ENCODE data around the gene MYOM3. TPM values are rescaled to one million over a fixed set of nuclear protein-coding genes. Genes with fewer than 3 reads are reported as not detected.

Gene MYOM3
- total and polyA plus RNA-seq, 2 experiments from 2014 or later, result 2.0 to 2.4 TPM

DNA sequence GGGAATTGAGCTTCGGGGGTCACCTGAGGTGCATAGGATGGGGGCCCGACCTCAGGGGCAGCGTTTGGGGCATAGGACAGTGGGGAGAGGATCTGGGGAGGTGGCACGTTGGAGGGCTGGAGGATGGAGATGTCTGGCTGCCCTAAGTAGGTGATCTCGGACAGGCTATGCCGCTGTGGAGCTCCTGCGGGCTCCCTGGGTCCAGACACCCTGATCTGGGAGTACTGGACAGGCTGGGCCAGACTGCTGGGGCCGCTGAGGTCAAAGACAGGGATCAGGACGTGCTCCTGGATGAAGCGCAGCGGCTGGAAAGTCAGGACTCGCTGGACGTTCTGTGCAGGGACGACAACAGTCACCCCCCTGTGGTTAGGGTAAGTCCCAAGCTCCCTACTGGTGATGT, 9.5 kb upstream of the MYOM3 start:
- Histone ChIP-seq H3K79me2 (no peaks in the 10 kb centered on the region), H3K4me2 (no peak overlapping the region), H2AFZ (no peak overlapping the region), H3K36me3 (replicated peaks; ENCODE audit: insufficient read depth, low read depth) (no peaks in the 10 kb centered on the region), H4K20me1 (ENCODE audit: insufficient read depth, poor library complexity, severe bottlenecking) (no peaks in the 10 kb centered on the region), H3K4me3 (no peak overlapping the region), H3K27me3 (no peaks in the 10 kb centered on the region), H3K27ac (peak overlapping the region; percentile 96), H3K9me2 (replicated peaks; ENCODE audit: insufficient read depth) (no peaks in the 10 kb centered on the region), H3K9me3 (ENCODE audit: low read depth) (no peaks in the 10 kb centered on the region), H3K4me1 (ENCODE audit: insufficient read depth) (peaks cover 34% of the 10 kb centered on the region)
- no peak for TF ChIP-seq EZH2phosphoT487 (IDR thresholded peaks at IDR 0.05; ENCODE audit: low read depth, severe bottlenecking, unreplicated experiment)
- TF ChIP-seq EZH2 (IDR thresholded peaks at IDR 0.05; ENCODE audit: borderline replicate concordance), result no peak
- TF ChIP-seq, protein P1, sequence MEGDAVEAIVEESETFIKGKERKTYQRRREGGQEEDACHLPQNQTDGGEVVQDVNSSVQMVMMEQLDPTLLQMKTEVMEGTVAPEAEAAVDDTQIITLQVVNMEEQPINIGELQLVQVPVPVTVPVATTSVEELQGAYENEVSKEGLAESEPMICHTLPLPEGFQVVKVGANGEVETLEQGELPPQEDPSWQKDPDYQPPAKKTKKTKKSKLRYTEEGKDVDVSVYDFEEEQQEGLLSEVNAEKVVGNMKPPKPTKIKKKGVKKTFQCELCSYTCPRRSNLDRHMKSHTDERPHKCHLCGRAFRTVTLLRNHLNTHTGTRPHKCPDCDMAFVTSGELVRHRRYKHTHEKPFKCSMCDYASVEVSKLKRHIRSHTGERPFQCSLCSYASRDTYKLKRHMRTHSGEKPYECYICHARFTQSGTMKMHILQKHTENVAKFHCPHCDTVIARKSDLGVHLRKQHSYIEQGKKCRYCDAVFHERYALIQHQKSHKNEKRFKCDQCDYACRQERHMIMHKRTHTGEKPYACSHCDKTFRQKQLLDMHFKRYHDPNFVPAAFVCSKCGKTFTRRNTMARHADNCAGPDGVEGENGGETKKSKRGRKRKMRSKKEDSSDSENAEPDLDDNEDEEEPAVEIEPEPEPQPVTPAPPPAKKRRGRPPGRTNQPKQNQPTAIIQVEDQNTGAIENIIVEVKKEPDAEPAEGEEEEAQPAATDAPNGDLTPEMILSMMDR (IDR thresholded peaks at IDR 0.05; ENCODE audit: poor library complexity), result no peak
- DNase-seq (ENCODE audit: low spot score), result no peak
- WGBS (ENCODE audit: low lambda C conversion rate, missing lambda C conversion rate), result 94% methylated on average over 14 of the region's 14 CpGs

DNA sequence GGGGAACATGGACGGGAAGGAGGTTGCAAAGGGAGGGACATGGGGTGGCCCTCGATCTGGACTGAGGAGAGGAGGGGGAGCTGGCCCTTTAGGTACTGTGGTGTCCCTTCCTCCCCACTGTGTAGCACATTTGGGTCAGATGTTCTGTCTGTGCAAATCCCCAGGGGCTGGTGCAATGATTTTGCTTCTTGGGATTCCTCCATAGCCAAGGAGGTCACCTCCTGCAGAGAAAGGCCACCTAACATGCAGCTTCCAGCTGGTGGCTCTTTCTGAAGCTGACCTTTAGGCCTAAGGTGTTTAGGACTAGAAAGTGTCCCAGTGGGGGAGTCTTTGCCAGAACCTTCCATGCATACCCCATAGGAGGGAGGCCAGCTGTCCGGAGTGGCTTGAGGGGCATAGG, 9.0 kb upstream of the MYOM3 start:
- TF ChIP-seq EZH2 (IDR thresholded peaks at IDR 0.05; ENCODE audit: borderline replicate concordance) (no peak), EZH2phosphoT487 (IDR thresholded peaks at IDR 0.05; ENCODE audit: low read depth, severe bottlenecking, unreplicated experiment) (no peak)
- TF ChIP-seq, protein P1 (IDR thresholded peaks at IDR 0.05; ENCODE audit: poor library complexity), result no peak
- Histone ChIP-seq H3K27me3 (no peaks in the 10 kb centered on the region), H3K4me2 (peak overlapping the region; percentile 63), H3K79me2 (no peaks in the 10 kb centered on the region), H3K9me2 (replicated peaks; ENCODE audit: insufficient read depth) (no peaks in the 10 kb centered on the region), H3K27ac (peak overlapping the region; percentile 96), H3K4me1 (ENCODE audit: insufficient read depth) (peaks cover 34% of the 10 kb centered on the region), H3K36me3 (replicated peaks; ENCODE audit: insufficient read depth, low read depth) (no peaks in the 10 kb centered on the region), H2AFZ (no peak overlapping the region), H3K9me3 (ENCODE audit: low read depth) (no peaks in the 10 kb centered on the region), H3K4me3 (no peak overlapping the region), H4K20me1 (ENCODE audit: insufficient read depth, poor library complexity, severe bottlenecking) (no peaks in the 10 kb centered on the region)
- WGBS (ENCODE audit: low lambda C conversion rate, missing lambda C conversion rate), result 70% methylated on average over 3 of the region's 3 CpGs
- DNase-seq (ENCODE audit: low spot score), result no peak

DNA sequence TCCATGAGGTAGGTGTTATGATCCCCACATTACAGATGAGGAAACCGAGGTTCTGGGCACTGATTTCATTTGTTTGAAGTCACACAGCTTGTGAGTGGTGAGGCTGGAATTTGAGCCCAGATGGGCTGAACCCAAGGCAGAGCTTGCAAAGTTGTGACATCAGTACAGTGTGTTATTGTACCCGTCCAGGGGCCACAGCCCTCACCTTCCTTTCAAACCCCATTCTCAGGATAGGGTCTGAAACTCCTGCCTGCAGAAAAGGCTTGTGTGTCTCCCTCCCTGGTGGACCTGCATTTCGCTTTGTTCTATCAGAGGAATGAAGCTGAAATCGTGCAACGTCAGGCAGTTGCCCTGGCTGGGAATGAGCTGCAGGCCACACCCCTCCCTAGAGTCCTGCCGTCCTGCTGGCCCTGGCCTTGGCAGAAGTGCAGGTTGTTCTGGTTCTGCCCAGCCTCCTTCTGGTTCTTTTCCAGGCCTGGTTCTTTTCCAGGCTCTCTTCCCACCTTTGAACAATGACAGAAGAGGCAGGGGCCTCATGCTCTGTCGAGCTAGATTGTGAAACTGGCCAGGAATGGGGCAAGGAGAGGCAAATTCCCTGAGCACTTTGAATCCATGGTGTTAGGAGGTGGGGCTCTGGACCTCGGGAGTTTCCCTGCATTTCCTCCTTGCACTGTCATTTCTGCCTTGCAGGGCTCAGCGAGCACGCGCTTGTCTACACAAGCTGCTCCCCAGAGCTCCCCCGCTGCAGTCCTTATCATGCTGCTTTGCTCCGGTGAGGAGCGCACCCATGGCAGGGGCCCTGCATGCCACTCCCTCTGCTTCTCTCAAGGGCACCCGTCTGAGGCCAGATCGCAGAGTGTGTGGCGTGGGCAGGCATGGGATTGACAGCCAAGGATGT, 8.2 kb upstream of the MYOM3 start:
- H3K27ac ChIP-seq, result peak overlapping the region; percentile 96
- H3K36me3 ChIP-seq (replicated peaks; ENCODE audit: insufficient read depth, low read depth), result no peaks in the 10 kb centered on the region
- H3K27me3 ChIP-seq, result no peaks in the 10 kb centered on the region
- H3K4me3 ChIP-seq, result no peak overlapping the region
- H2AFZ ChIP-seq, result peak overlapping the region; percentile 62
- no peaks in the 10 kb centered on the region for H3K9me3 ChIP-seq (ENCODE audit: low read depth)
- H3K79me2 ChIP-seq, result no peaks in the 10 kb centered on the region
- H4K20me1 ChIP-seq (ENCODE audit: insufficient read depth, poor library complexity, severe bottlenecking), result no peaks in the 10 kb centered on the region
- peak overlapping the region; percentile 63 for H3K4me2 ChIP-seq
- TF ChIP-seq EZH2 (IDR thresholded peaks at IDR 0.05; ENCODE audit: borderline replicate concordance) (no peak), EZH2phosphoT487 (IDR thresholded peaks at IDR 0.05; ENCODE audit: low read depth, severe bottlenecking, unreplicated experiment) (no peak)
- TF ChIP-seq, protein P1 (IDR thresholded peaks at IDR 0.05; ENCODE audit: poor library complexity), result no peak
- peak; percentile 87 for DNase-seq (ENCODE audit: low spot score)
- H3K4me1 ChIP-seq (ENCODE audit: insufficient read depth), result peaks cover 35% of the 10 kb centered on the region
- 45% methylated on average over 17 of the region's 17 CpGs for WGBS (ENCODE audit: low lambda C conversion rate, missing lambda C conversion rate)
- no peaks in the 10 kb centered on the region for H3K9me2 ChIP-seq (replicated peaks; ENCODE audit: insufficient read depth)
